Lung (tissue), 10 donors: ENCODE results near the gene FBXW10B. TPM values are rescaled to one million over a fixed set of nuclear protein-coding genes. Genes with fewer than 3 reads are reported as not detected.
A peak's percentile ranks its signal among the peaks of the same experiment; 100 is the strongest.
"Not testable (repeated sequence)": the region's sequence is repeated elsewhere in the genome, so short reads cannot be mapped to it uniquely, and the experiment has no call there.

Source experiments
- ATAC-seq: fragments of 200-7000 bp; cut with Tn5 transposase; one replicate; pipeline ENCODE4 v1.9.1; 2020; ENCODE audit warnings: moderate number of reproducible peaks; ENCODE audit not compliant: insufficient read depth, low FRiP score
- DNase-seq, 3 donors: peaks; one replicate each; pipeline ENCODE4 v3.0.0-alpha.2; 2013 to 2017
- H3K27ac ChIP-seq, 2 donors: one replicate each; pipeline ENCODE4 v1.5.1; 2013; ENCODE audit warnings: mild to moderate bottlenecking in 2 of 2, moderate library complexity in 2 of 2, control low read depth in 1 of 2, inconsistent platforms in 1 of 2, low read depth in 1 of 2, low read length in 1 of 2
- H3K27me3 ChIP-seq, 3 donors: one replicate each; pipeline ENCODE4 v1.5.1; 2013; ENCODE audit warnings: low read length in 2 of 3; ENCODE audit not compliant: control insufficient read depth in 3 of 3, insufficient read depth in 3 of 3
- H3K36me3 ChIP-seq, 4 donors: one replicate each; pipeline ENCODE4 v1.5.1; 2013; ENCODE audit warnings: low read length in 4 of 4, mild to moderate bottlenecking in 1 of 4, moderate library complexity in 1 of 4; ENCODE audit not compliant: control insufficient read depth in 4 of 4, insufficient read depth in 4 of 4
- H3K4me1 ChIP-seq, 5 donors: one replicate each; pipeline ENCODE4 v1.5.1; 2013; ENCODE audit warnings: low read length in 5 of 5, mild to moderate bottlenecking in 2 of 5, moderate library complexity in 1 of 5; ENCODE audit not compliant: control insufficient read depth in 5 of 5, insufficient read depth in 5 of 5
- H3K4me3 ChIP-seq: one replicate; pipeline ENCODE4 v1.5.1; 2013; ENCODE audit warnings: mild to moderate bottlenecking, control low read depth, moderate library complexity
- H3K9ac ChIP-seq, 2 donors: one replicate each; pipeline ENCODE4 v1.5.1; 2013; ENCODE audit warnings: low read length in 2 of 2, control low read depth in 1 of 2; ENCODE audit not compliant: insufficient read depth in 1 of 2
- H3K9me3 ChIP-seq, 4 donors: one replicate each; pipeline ENCODE4 v1.5.1; 2013; ENCODE audit warnings: low read length in 3 of 4, mild to moderate bottlenecking in 1 of 4, moderate library complexity in 1 of 4; ENCODE audit not compliant: control insufficient read depth in 4 of 4, insufficient read depth in 3 of 4
- WGBS, 2 donors: extraction: QIAGEN DNeasy Blood & Tissue Kit; methylation state at CpG; one replicate each; pipeline ENCODE4 v1.1.7; 2013; 5-methylcytosine and 5-hydroxymethylcytosine counted together
- polyA plus RNA-seq, 2 donors: library from polyadenylated mRNA; stranded (reverse); fragments of 200-250 nt; gene quantifications; one replicate each; pipeline ENCODE4 v1.2.1, GENCODE V29; 2013
- total RNA-seq, 2 donors: library from RNA; depleted of rRNA in 1 of 2; stranded (reverse); fragments of >200 nt in 1 of 2; gene quantifications; one replicate each; pipeline ENCODE4 v1.2.1, GENCODE V29; 2014 to 2021
- donor health status: Bipolar disorder and iron deficiency.
- donor health status: healthy.
- donor health status: DM: yes; HTN: yes; CAD: no.

FBXW10B gene
- total and polyA plus RNA-seq, 4 donors, result 1.00 to 2.4 (median 1.3) TPM

- H3K27me3 ChIP-seq, ATAC-seq, H3K4me3 ChIP-seq, H3K9ac ChIP-seq, H3K4me1 ChIP-seq, H3K36me3 ChIP-seq, H3K27ac ChIP-seq, H3K9me3 ChIP-seq: not testable (repeated sequence)
- WGBS, 2 donors, result 78 to 89% methylated on average over 3 of the region's 3 CpGs
- peak in 1 of 3 donors; percentile 12 for DNase-seq
Measured at GRCh38 chr17:15623661-15624209, 4.2 kb upstream of the FBXW10B start.

- not testable (repeated sequence) for DNase-seq, H3K9ac ChIP-seq, H3K27ac ChIP-seq, H3K4me3 ChIP-seq, ATAC-seq, H3K4me1 ChIP-seq, H3K9me3 ChIP-seq, H3K36me3 ChIP-seq, H3K27me3 ChIP-seq
- 83 to 90% methylated on average over 3 of the region's 4 CpGs for WGBS, 2 donors
Measured at GRCh38 chr17:15623255-15623654, 3.8 kb upstream of the FBXW10B start.

- not testable (repeated sequence) for H3K4me1 ChIP-seq, DNase-seq, H3K4me3 ChIP-seq, H3K9ac ChIP-seq, H3K9me3 ChIP-seq, H3K27me3 ChIP-seq, H3K27ac ChIP-seq, ATAC-seq, H3K36me3 ChIP-seq
- WGBS, 2 donors, result 87 to 90% methylated on average over 5 to 7 of the region's 8 CpGs
Measured at GRCh38 chr17:15622124-15622523, 2.6 kb upstream of the FBXW10B start.

GRCh38 chr17:15616828-15617227, 2.7 kb downstream of the FBXW10B start:
- 51 to 62% methylated on average over 4 of the region's 4 CpGs for WGBS, 2 donors
- H3K4me3 ChIP-seq, result not testable (repeated sequence)

GRCh38 chr17:15615850-15616249, 3.7 kb downstream of the FBXW10B start:
- H3K9me3 ChIP-seq, H3K4me3 ChIP-seq, H3K27ac ChIP-seq, H3K36me3 ChIP-seq, H3K27me3 ChIP-seq, H3K9ac ChIP-seq, ATAC-seq, H3K4me1 ChIP-seq: not testable (repeated sequence)
- 47 to 72% methylated on average over 6 of the region's 6 CpGs for WGBS, 2 donors
- peak in 2 of 3 donors; percentile 29 to 57 for DNase-seq

More at GRCh38 chr17:15616828-15617227, 2.7 kb downstream of the FBXW10B start:
- peak in 1 of 3 donors; percentile 33 for DNase-seq
- H3K27me3 ChIP-seq, H3K36me3 ChIP-seq, ATAC-seq, H3K27ac ChIP-seq, H3K9ac ChIP-seq, H3K4me1 ChIP-seq, H3K9me3 ChIP-seq: not testable (repeated sequence)

GRCh38 chr17:15613111-15613510, 6.4 kb downstream of the FBXW10B start:
- not testable (repeated sequence) for H3K9ac ChIP-seq, DNase-seq, H3K4me3 ChIP-seq, ATAC-seq, H3K27me3 ChIP-seq, H3K36me3 ChIP-seq, H3K4me1 ChIP-seq, H3K9me3 ChIP-seq, H3K27ac ChIP-seq
- WGBS, 2 donors, result 100% methylated on average over 1 of the region's 1 CpG

- DNase-seq, H3K27ac ChIP-seq, ATAC-seq, H3K27me3 ChIP-seq, H3K4me1 ChIP-seq, H3K9me3 ChIP-seq, H3K36me3 ChIP-seq, H3K4me3 ChIP-seq, H3K9ac ChIP-seq: not testable (repeated sequence)
- WGBS, 2 donors, result 62 to 71% methylated on average over 8 of the region's 8 CpGs
Measured at GRCh38 chr17:15592960-15593359, 26.5 kb downstream of the FBXW10B start.

- not testable (repeated sequence) for H3K4me3 ChIP-seq, H3K4me1 ChIP-seq, H3K9me3 ChIP-seq, H3K27ac ChIP-seq, ATAC-seq, H3K27me3 ChIP-seq, DNase-seq, H3K36me3 ChIP-seq, H3K9ac ChIP-seq
- WGBS, 2 donors, result 38 to 41% methylated on average over 5 of the region's 5 CpGs
Measured at GRCh38 chr17:15591986-15592385, 27.5 kb downstream of the FBXW10B start.
